DOHH2 (cell line): ENCODE data around the gene EIF4E3.

Experiments used
- H3F3A ChIP-seq: fragments of 200-600 bp; sonication (generic), shearing (Covaris generic); 2 replicates; pipeline ENCODE4 v1.6.0; 2016; ENCODE audit warnings: antibody characterized with exemption, mild to moderate bottlenecking; ENCODE audit not compliant: control insufficient read depth, insufficient read depth
- H3K27ac ChIP-seq: fragments of 200-600 bp; sonication (generic); 2 replicates; pipeline ENCODE4 v1.5.1; 2014; ENCODE audit warnings: low read depth, mild to moderate bottlenecking, low read length, moderate library complexity
- H3K27me3 ChIP-seq: fragments of 200-600 bp; sonication (generic); 2 replicates; pipeline ENCODE4 v1.6.1; 2014; ENCODE audit warnings: mild to moderate bottlenecking, low read length, mixed read lengths; ENCODE audit not compliant: control insufficient read depth
- H3K36me3 ChIP-seq: fragments of 200-600 bp; sonication (generic); 2 replicates; pipeline ENCODE4 v1.6.1; 2014; ENCODE audit warnings: mild to moderate bottlenecking, low read length, moderate library complexity, mixed read lengths; ENCODE audit not compliant: control insufficient read depth
- H3K4me1 ChIP-seq: fragments of 200-600 bp; sonication (generic); 2 replicates; pipeline ENCODE4 v1.6.1; 2014; ENCODE audit warnings: mild to moderate bottlenecking, low read length, mixed read lengths; ENCODE audit not compliant: control insufficient read depth
- H3K4me2 ChIP-seq: fragments of 200-600 bp; sonication (generic); 2 replicates; pipeline ENCODE4 v1.6.0; 2014; ENCODE audit warnings: mild to moderate bottlenecking, low read length, moderate library complexity
- H3K4me3 ChIP-seq: fragments of 200-600 bp; sonication (generic); 2 replicates; pipeline ENCODE4 v1.5.1; 2014; ENCODE audit warnings: mild to moderate bottlenecking, low read length, mixed read lengths
- H3K79me2 ChIP-seq: fragments of 200-600 bp; sonication (generic); 2 replicates; pipeline ENCODE4 v1.6.1; 2014; ENCODE audit warnings: mild to moderate bottlenecking, low read length, mixed read lengths; ENCODE audit not compliant: control insufficient read depth
- H3K9me2 ChIP-seq: fragments of 200-600 bp; sonication (generic); replicated peaks from 2 replicates; pipeline ENCODE4 v1.6.1; 2014; ENCODE audit warnings: mild to moderate bottlenecking, low read length, mixed read lengths; ENCODE audit not compliant: control insufficient read depth
- H3K9me3 ChIP-seq: fragments of 200-600 bp; sonication (generic); 2 replicates; pipeline ENCODE4 v1.6.1; 2014; ENCODE audit warnings: antibody characterized with exemption, low read length, mixed read lengths; ENCODE audit not compliant: control insufficient read depth, insufficient read depth
- H4K20me1 ChIP-seq: fragments of 200-600 bp; sonication (generic); 2 replicates; pipeline ENCODE4 v1.6.0; 2014; ENCODE audit warnings: low read depth, mild to moderate bottlenecking, antibody characterized with exemption, low read length, moderate library complexity; ENCODE audit not compliant: control insufficient read depth, insufficient read depth
- EZH2phosphoT487 ChIP-seq: fragments of 200-600 bp; sonication (generic); IDR thresholded peaks from 2 replicates; pipeline ENCODE4 v1.6.1; 2017; ENCODE audit warnings: borderline replicate concordance, mild to moderate bottlenecking, antibody characterized with exemption, low read length, moderate library complexity, mixed read lengths
- TF ChIP-seq, protein P1 (sequence below): fragments of 200-600 bp; sonication (generic); IDR thresholded peaks from one replicate; pipeline ENCODE4 v1.5.1; 2014; ENCODE audit warnings: antibody characterized with exemption, mild to moderate bottlenecking, low read depth, low read length; ENCODE audit not compliant: poor library complexity, severe bottlenecking

Gene EIF4E3

DNA sequence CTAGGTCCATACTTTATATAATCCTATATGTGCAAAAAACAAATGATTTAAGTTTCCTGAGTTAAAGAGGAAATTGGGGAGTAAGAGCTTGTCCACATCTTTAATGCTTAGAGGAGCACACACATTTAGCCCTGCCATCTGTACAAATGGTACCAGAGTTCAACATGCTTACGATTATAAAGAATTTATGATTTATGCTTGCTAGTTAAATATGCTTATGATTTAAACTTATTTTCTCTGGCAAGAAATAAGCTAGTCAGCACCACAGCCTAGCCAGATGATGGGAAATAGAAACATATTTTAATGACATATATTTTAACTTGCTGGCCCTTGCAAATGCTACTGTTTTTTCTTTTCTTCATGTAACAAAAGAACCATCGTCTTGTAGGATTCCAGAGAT lies 48.3 kb downstream of the EIF4E3 start:
- peaks cover 32% of the 10 kb centered on the region for H3K27me3 ChIP-seq
- no peaks in the 10 kb centered on the region for H3F3A ChIP-seq
- H3K27ac ChIP-seq, result no peak overlapping the region
- no peak overlapping the region for H3K4me2 ChIP-seq
- TF ChIP-seq, protein P1, sequence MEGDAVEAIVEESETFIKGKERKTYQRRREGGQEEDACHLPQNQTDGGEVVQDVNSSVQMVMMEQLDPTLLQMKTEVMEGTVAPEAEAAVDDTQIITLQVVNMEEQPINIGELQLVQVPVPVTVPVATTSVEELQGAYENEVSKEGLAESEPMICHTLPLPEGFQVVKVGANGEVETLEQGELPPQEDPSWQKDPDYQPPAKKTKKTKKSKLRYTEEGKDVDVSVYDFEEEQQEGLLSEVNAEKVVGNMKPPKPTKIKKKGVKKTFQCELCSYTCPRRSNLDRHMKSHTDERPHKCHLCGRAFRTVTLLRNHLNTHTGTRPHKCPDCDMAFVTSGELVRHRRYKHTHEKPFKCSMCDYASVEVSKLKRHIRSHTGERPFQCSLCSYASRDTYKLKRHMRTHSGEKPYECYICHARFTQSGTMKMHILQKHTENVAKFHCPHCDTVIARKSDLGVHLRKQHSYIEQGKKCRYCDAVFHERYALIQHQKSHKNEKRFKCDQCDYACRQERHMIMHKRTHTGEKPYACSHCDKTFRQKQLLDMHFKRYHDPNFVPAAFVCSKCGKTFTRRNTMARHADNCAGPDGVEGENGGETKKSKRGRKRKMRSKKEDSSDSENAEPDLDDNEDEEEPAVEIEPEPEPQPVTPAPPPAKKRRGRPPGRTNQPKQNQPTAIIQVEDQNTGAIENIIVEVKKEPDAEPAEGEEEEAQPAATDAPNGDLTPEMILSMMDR, result no peak
- no peak for TF ChIP-seq EZH2phosphoT487
- no peaks in the 10 kb centered on the region for H3K9me2 ChIP-seq
- no peak overlapping the region for H3K4me3 ChIP-seq
- H3K9me3 ChIP-seq, result no peaks in the 10 kb centered on the region
- H3K79me2 ChIP-seq, result no peaks in the 10 kb centered on the region
- no peaks in the 10 kb centered on the region for H3K36me3 ChIP-seq
- no peaks in the 10 kb centered on the region for H3K4me1 ChIP-seq
- H4K20me1 ChIP-seq, result no peaks in the 10 kb centered on the region

DNA sequence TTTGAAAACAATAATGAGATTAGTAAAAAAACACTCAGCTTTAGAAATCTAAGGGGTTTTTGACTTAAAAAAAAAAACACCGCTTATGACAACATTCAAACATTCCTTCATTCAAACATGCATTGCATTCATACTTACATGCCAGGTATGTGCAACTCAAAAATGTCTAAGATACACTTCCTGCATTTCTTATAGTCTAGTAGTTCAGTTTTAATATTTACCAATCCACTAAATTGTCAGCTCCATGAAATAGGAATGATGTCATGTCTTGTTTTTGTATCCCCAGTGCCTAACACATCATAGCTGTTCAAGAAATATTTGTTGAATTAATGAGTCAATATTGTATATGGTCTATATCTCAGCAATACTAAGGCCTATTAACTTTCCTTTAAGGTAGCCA lies 51.7 kb downstream of the EIF4E3 start:
- no peak overlapping the region for H3K4me2 ChIP-seq
- H3K27me3 ChIP-seq, result peaks cover 16% of the 10 kb centered on the region
- H3K27ac ChIP-seq, result no peak overlapping the region
- H3K4me1 ChIP-seq, result no peaks in the 10 kb centered on the region
- H3K4me3 ChIP-seq, result no peak overlapping the region
- TF ChIP-seq, protein P1, result no peak
- TF ChIP-seq EZH2phosphoT487, result no peak
- no peaks in the 10 kb centered on the region for H3K79me2 ChIP-seq
- no peaks in the 10 kb centered on the region for H3K36me3 ChIP-seq
- no peaks in the 10 kb centered on the region for H3F3A ChIP-seq
- H3K9me3 ChIP-seq, result no peaks in the 10 kb centered on the region
- H4K20me1 ChIP-seq, result no peaks in the 10 kb centered on the region
- no peaks in the 10 kb centered on the region for H3K9me2 ChIP-seq

DNA sequence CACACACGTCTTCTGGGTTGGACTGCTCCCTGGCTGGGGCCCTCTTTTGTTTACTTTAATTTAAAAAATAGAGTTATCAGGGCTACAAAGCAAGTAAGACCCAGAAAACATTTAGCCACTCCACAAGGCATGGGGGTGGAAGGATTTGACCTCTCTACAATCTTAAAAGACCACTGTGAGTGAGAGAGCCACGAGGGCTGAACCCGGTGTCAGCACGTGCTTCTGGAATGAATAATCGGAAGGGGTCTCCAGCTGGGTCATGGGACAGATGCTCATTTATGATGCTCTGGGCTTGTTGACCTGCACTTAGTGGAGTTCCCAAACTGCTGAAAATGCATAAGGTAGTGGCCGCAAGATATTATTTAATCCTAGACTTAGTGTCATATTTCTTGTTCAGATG lies 52.4 kb downstream of the EIF4E3 start:
- Histone ChIP-seq H3F3A (no peaks in the 10 kb centered on the region), H3K4me1 (no peaks in the 10 kb centered on the region), H3K4me3 (no peak overlapping the region), H3K9me2 (no peaks in the 10 kb centered on the region), H3K79me2 (no peaks in the 10 kb centered on the region), H3K27me3 (peaks cover 10% of the 10 kb centered on the region; the same call in 1 of the 2 replicates), H3K27ac (no peak overlapping the region), H3K4me2 (no peak overlapping the region), H3K9me3 (no peaks in the 10 kb centered on the region), H4K20me1 (no peaks in the 10 kb centered on the region), H3K36me3 (no peaks in the 10 kb centered on the region)
- TF ChIP-seq EZH2phosphoT487, result no peak
- TF ChIP-seq, protein P1, result no peak

DNA sequence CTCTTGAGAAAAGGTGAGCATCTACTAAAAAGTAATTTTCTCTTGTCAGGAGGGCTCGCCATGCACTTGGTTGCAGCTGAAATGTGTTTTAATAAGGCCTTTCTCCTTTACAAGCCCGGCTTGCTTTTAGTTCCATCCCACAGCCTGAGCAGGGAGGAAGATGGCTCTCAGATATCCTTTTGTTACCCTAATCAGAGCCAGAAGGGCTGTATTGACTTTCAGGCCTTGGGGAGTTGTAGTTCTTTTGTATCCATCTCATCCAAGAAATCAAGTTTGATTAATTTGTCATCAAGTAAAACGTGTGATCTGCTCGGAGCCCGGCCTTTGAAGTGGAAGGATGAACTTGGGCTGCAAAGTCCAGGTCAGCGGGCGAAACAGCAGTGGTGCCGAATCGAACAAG lies 52.9 kb downstream of the EIF4E3 start:
- Histone ChIP-seq H3K4me2 (no peak overlapping the region), H3K27ac (no peak overlapping the region), H3K9me2 (no peaks in the 10 kb centered on the region), H3K79me2 (no peaks in the 10 kb centered on the region), H3K4me1 (no peaks in the 10 kb centered on the region), H3K36me3 (no peaks in the 10 kb centered on the region), H3K27me3 (peaks cover 5% of the 10 kb centered on the region; the same call in 1 of the 2 replicates), H3F3A (no peaks in the 10 kb centered on the region), H3K9me3 (no peaks in the 10 kb centered on the region), H3K4me3 (no peak overlapping the region), H4K20me1 (no peaks in the 10 kb centered on the region)
- TF ChIP-seq EZH2phosphoT487, result no peak
- TF ChIP-seq, protein P1, result no peak
